Tibial artery (tissue), 4 donors: Measurements from ENCODE around the gene FAM221A.

Experiments used
- DNase-seq, 2 donors: peaks; one replicate each; pipeline ENCODE4 v3.0.0-alpha.2; 2019
- H3K27ac ChIP-seq, 2 donors: fragments of 200-600 bp; sonication (generic) in 1 of 2; 1 replicate in 1 of 2; 2 replicates in 1 of 2; pipeline ENCODE4 v1.5.1; 2018 to 2019; ENCODE audit warnings: mild to moderate bottlenecking in 1 of 2
- H3K27me3 ChIP-seq, 2 donors: fragments of 200-600 bp; sonication (generic) in 1 of 2; one replicate each; pipeline versions ENCODE4 v1.5.1 to v1.6.0; 2016 to 2019
- H3K36me3 ChIP-seq, 3 donors: fragments of 200-600 bp; sonication (generic) in 2 of 3; one replicate each; pipeline ENCODE4 v1.5.1; 2016 to 2019; ENCODE audit warnings: mild to moderate bottlenecking in 2 of 3
- H3K4me1 ChIP-seq, 4 donors: fragments of 200-600 bp; sonication (generic) in 2 of 4; 1 replicate in 3 of 4; 2 replicates in 1 of 4; pipeline ENCODE4 v1.5.1; 2016 to 2019
- H3K4me3 ChIP-seq, 2 donors: fragments of 200-600 bp; sonication (generic) in 1 of 2; 1 replicate in 1 of 2; 2 replicates in 1 of 2; pipeline ENCODE4 v1.5.1; 2018 to 2019; ENCODE audit warnings: mild to moderate bottlenecking in 2 of 2
- H3K9me3 ChIP-seq, 3 donors: fragments of 200-600 bp; sonication (generic) in 1 of 3; one replicate each; pipeline ENCODE4 v1.5.1; 2016 to 2019
- intact Hi-C: fragments of 100-400 bp; cut with DNase I; formaldehyde crosslinking; loops from one replicate; pipeline ENCODE4 v1.15.0; 2023; ENCODE audit warnings: low total_unique reads
- TF ChIP-seq, protein P1 (sequence below), 2 experiments: fragments of 200-600 bp in 1 of 2; fragments of 450-650 bp in 1 of 2; IDR thresholded peaks; one replicate each; pipeline ENCODE4 v1.5.1; 2017 to 2019; ENCODE audit warnings: antibody characterized with exemption in 2 of 2, mild to moderate bottlenecking in 1 of 2, moderate library complexity in 1 of 2

The FAM221A gene

DNA sequence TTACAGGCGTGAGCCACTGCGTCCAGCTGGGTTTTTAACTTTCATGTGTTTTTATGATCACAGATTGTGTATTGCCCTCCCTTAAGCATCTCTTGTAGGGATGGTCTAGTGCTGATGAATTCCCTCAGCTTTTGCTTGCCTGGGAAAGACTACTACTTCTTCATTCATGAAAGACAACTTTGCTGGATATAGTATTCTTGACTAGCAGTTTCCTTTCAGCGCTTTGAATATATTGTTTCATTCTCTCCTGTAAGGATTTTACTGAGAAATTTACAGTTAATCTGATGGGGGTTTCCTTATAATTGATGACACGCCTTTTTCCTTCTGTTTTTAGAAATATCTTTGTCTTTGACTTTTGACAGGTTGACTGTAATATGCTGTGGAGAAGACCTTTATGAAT, 63.2 kb downstream of the FAM221A start:
- H3K9me3 ChIP-seq: peaks cover 0 to 27% (median 24%) of the 10 kb centered on the region in 3 donors
- no peak for DNase-seq

DNA sequence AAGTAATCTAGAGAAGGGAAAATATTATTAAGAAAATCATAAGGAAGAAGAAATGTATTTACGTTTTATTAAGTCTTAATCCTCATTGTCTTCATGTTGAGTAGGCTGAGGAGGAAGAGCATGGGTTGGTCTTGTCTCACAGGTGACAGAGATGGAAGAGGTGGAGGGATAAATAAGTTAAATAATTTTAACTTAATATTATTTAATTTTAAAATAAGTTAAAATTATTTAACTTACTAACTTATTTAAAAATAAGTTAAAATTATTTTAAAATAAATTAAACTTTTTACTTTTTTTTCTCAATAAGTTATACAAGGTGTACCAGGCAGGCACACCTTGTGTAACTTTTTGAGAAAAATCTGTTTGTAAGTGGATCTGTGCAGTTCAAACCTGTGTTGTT, 66.6 kb downstream of the FAM221A start:
- Histone ChIP-seq H3K36me3 (no peaks in the 10 kb centered on the region), H3K27ac (no peak overlapping the region), H3K4me1 (no peaks in the 10 kb centered on the region), H3K9me3 (peaks cover 0 to 27% (median 24%) of the 10 kb centered on the region in 3 donors), H3K4me3 (no peak overlapping the region), H3K27me3 (no peaks in the 10 kb centered on the region)
- TF ChIP-seq, protein P1, sequence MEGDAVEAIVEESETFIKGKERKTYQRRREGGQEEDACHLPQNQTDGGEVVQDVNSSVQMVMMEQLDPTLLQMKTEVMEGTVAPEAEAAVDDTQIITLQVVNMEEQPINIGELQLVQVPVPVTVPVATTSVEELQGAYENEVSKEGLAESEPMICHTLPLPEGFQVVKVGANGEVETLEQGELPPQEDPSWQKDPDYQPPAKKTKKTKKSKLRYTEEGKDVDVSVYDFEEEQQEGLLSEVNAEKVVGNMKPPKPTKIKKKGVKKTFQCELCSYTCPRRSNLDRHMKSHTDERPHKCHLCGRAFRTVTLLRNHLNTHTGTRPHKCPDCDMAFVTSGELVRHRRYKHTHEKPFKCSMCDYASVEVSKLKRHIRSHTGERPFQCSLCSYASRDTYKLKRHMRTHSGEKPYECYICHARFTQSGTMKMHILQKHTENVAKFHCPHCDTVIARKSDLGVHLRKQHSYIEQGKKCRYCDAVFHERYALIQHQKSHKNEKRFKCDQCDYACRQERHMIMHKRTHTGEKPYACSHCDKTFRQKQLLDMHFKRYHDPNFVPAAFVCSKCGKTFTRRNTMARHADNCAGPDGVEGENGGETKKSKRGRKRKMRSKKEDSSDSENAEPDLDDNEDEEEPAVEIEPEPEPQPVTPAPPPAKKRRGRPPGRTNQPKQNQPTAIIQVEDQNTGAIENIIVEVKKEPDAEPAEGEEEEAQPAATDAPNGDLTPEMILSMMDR (IDR thresholded peaks at IDR 0.05): no peak
- DNase-seq: no peak
- intact Hi-C loops: no loop called here

More for the DNA sequence above, 63.2 kb downstream of the FAM221A start:
- H3K4me1 ChIP-seq: no peaks in the 10 kb centered on the region
- H3K27ac ChIP-seq: no peak overlapping the region
- H3K4me3 ChIP-seq: no peak overlapping the region
- TF ChIP-seq, protein P1 (IDR thresholded peaks at IDR 0.05): no peak
- no peaks in the 10 kb centered on the region for H3K36me3 ChIP-seq
- intact Hi-C loops: no loop called here
- H3K27me3 ChIP-seq: no peaks in the 10 kb centered on the region

DNA sequence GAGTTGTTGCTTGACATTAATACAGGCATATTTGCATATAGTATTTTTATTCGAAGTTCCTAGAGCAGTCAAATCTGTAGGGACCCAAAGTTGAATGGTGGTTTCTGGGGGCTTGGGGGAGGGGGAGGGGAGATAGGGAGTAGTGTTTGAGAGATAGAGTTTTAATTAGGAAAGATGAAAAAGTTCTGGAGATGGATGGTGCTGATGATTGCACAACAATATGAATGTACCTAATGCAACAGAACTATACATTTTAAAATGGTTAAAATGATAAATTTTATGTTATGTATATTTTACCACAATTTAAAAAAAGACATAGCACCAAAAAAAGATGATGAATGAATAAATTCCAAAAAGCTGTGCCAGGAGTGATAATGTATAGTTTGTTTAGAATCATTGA, 71.9 kb downstream of the FAM221A start:
- Histone ChIP-seq H3K4me1 (no peaks in the 10 kb centered on the region), H3K27ac (no peak overlapping the region), H3K36me3 (no peaks in the 10 kb centered on the region), H3K4me3 (no peak overlapping the region), H3K9me3 (no peaks in the 10 kb centered on the region), H3K27me3 (no peaks in the 10 kb centered on the region)
- intact Hi-C loops: no loop called here
- DNase-seq: no peak
- TF ChIP-seq, protein P1 (IDR thresholded peaks at IDR 0.05): no peak
